ENCODE measurements around the gene OSBPL6.
"Not testable (repeated sequence)": the region's sequence is repeated elsewhere in the genome, so short reads cannot be mapped to it uniquely, and the experiment has no call there.

Gene OSBPL6

DNA sequence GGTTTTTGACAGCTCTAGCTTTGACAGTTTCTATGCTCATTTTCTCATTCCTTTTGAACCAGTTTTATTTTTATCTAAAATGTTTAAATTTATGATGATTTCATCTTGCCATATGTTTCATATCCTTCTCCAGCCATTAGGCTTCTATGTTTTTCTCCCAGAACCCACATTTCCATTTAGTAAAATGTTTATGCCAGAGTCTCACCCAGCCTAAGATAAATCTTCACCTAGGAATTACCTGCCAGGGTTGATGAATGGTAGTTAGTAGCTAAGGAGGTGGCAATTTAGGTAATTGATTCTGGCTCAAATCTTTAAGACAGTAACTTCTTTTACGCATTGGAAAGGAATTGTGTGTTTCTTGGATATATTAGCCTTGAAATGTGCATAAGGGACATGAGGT, 173.0 kb downstream of the OSBPL6 start:
- no peak for DNase-seq

GRCh38 chr2:178374865-178375264, 180.6 kb downstream of the OSBPL6 start:
- DNase-seq, result no peak

GRCh38 chr2:178377046-178377445, 182.7 kb downstream of the OSBPL6 start:
- DNase-seq, result no peak

DNA sequence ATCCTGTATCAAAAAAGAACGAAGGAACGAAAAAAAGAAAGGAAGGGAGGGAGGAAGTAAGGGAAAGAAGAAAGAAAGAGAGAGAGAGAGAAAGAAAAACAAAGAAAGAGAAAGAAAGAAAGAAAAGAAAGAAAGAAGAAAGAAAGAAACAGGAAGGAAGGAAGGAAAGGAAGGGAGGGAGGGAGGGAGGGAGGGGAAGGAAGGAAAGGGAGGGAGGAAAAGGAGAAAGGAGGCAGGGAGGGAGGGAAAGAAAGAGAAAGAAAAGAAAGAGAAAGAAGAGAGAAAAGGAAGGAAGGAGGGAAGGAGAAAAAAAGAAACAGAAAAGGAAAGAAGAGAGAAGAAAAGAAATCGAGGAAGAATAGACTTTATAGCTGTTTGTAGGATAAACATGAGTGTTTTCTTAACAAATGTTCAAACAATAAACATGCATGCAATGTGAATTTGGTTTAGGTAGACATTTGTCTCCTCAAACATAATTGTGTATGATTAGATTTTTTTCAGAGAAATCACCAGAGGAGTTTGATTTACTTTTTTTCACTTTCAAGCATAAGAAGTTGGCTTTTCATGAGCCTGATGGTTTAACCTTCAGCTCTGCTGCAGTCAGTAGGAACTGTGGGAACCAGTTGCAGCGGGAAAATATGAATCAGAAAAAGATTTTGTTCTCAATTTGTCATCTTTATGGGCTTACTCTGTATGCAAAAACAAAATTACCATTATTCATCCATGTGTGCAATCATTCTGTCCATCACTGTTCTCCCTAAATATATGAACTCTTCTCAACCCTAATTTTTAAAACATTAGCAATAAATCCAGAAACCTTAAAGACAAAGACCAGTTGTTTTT, 185.1 kb downstream of the OSBPL6 start:
- no peak for DNase-seq

DNA sequence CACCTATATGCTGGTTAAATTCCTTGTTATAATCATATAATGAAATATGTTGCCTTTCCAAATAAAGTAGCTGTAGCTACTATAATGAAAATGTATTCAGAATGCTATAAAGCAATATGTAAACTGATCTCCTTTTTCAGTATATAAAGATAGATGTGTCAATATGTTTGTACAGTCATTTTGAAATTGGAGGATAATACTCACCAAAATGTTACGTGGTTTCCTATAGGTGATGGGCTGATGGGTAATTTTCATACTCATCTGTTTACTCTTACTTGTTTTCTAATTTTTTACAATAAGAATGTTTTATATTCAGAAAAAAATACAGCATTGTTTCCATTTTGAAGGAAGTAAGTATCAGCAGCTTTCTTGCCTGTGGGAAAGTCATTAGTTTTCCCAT, 186.5 kb downstream of the OSBPL6 start:
- no peak for DNase-seq

- DNase-seq, result no peak
These were observed 189.4 kb downstream of the OSBPL6 start for GRCh38 chr2:178383718-178384117.

DNA sequence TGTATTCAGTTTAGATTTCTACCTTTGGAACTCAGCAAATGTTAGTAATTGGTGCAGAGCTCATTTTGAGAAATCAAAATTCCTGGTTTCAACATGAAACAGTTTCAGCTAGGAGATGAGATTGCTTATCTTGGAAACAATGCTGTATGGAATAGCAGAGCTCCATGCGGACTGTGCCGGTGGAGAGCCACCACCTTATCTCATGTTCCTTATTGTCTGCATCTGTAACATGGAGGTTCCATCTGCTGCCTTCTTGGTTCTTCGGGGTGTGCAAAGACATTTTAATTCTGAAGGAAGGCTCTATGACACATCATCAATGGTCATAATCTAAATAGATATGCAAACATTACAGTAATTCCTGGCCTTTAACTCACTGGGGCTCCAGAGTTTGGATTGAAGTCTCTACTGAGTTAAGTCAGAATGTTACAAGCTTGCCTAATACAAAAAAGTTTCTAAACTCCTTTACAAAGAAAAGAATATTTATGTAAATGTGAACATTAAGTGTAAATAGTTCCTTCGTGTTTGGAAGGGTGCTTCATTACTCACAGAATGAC, 191.4 kb downstream of the OSBPL6 start:
- DNase-seq, result no peak

DNA sequence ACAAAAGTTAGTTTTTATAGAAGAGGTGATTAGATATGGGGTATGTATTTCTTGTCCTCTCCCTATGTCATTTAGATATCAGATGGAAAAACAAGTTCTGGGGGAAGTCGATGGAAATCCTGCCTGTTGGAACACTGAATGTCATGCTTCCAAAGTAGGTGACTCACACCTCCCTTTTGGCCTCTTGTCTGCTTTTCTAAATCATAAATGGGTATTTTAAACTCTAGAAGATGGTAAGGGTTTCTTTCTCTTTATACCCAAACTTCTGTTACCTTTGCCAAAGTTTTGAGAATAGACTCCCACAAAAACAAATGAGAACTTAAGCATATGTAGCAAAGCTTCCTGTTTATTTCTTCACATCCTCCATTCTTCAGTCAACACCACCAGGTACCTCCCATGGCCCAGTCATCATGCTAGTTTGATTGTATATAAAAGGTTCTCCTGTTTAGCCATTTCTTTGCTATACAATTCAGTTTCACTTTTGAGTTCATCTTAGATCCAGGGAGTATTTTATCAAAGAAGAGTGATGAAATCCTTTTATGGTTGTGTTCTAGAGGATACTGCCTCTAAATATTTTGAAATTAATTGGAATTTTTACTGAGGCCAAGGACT, 192.8 kb downstream of the OSBPL6 start:
- no peak for DNase-seq

GRCh38 chr2:178388287-178388686, 194.0 kb downstream of the OSBPL6 start:
- DNase-seq, result no peak

- DNase-seq, result no peak
These were observed 197.4 kb downstream of the OSBPL6 start for GRCh38 chr2:178391701-178392100.

- no peak for DNase-seq
These were observed 197.9 kb downstream of the OSBPL6 start for GRCh38 chr2:178392215-178392614.

DNA sequence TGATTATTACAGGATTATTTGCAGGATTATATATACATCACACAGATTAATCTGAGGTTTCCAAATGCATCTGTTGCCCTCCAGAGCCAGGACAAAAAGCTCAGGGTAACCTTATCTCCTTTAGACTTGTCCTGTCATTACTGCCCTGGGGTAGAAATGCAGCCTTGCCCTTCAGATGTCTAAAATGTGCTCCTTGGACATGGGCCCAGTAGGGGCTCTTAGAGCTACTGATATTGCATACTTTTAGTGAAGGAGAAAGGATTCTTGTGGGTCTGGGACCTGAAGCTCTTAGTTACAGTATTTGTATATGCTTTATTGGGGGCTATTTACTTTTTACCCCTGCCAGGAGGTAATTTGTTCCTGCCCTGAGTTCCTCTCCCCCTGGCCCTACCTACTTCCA, 200.5 kb downstream of the OSBPL6 start:
- no peak for DNase-seq

DNA sequence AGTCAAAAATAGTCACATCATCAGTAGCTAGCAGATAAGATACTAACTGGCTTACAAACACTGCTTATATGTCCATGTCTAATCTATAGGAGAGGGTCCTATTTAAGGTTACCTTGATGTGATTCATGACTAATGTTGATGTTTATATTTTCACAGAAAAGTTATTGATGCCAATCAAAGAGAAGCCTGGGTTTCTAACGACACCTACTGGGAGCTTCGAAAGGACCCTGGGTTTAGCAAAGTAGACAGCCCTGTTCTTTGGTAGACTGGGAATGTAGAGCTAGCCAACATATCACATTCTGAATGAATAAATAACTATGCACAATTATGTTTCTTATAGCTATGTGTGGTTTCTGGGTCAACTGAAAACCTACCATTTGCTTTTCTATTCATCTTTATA, 201.0 kb downstream of the OSBPL6 start:
- DNase-seq, result no peak

- no peak for DNase-seq
These were observed 201.7 kb downstream of the OSBPL6 start for GRCh38 chr2:178395941-178396570.

- DNase-seq, result peak; percentile 70
These were observed 202.8 kb downstream of the OSBPL6 start for GRCh38 chr2:178397002-178397605.

DNA sequence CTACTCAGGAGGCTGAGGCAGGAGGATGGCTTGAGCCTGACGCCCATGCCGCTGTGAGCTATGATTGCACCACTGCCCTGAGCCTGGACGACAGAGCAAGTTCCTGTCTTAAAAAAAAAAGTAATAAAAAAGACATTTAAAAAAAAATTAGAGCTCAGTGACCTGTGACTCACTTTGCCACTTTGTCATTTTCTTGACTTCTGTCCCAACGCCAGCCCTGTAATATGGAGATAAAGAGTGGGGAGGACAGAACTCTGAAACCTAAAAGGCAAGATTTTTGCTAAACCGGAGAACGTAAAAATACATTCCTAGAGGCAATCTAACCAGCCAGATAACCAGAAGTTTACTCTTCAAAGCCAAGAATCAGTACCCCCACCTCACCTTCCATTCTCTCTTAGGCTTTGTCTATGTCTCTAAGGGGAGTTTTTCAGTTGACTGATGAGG, 207.7 kb downstream of the OSBPL6 start:
- no peak for DNase-seq

DNA sequence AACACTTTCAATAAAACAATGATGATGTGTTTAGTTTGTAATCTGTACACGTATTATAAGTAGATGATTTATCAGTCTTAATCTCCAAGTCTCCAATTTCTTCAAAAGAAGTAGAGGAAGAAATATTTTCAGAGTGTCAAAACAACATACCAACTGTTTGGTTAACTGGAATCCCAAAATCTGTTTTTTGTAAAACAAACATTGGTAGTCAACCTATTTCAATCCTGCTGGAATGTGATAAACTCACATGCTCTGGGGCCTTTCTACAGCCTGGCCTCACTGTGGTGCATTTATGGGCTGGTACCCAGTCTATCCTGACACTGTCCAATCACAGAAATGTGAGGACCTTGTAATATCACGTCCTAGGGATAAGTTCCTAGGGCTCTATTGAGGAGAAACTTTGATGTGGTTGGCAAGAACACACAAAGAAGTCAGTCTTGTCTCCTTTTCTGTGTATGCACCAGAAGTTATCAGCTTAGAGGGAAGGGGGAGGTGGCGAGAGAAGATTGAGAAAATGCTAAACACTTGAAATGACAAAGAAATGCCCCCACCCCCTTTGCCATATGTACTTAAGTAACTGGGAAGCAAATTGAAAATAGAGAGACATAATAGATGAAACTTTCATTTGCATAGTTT, 209.5 kb downstream of the OSBPL6 start:
- DNase-seq, result no peak

DNA sequence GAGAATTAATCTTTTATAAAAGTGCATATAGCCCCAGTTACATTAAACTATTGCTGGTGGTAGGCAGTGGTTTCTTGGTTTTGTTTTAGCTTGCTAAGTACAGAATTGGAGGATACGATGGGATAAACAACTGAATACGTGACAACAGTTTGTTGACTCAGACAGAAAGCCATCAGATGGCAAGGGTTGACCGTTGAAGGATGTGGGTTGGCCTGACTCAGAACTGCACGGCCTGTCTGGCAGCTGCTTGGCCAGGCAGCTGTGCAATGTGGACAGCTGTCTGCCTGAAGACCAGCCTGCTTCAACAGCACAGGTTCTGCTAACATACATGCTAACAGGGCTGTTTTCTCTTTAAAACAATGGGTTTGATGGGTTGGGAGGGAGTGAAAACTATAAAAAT, 210.1 kb downstream of the OSBPL6 start:
- DNase-seq, result no peak

- no peak for DNase-seq
These were observed 214.9 kb downstream of the OSBPL6 start for GRCh38 chr2:178409261-178409660.

GRCh38 chr2:178412047-178412446, 217.7 kb downstream of the OSBPL6 start:
- DNase-seq, result no peak

DNA sequence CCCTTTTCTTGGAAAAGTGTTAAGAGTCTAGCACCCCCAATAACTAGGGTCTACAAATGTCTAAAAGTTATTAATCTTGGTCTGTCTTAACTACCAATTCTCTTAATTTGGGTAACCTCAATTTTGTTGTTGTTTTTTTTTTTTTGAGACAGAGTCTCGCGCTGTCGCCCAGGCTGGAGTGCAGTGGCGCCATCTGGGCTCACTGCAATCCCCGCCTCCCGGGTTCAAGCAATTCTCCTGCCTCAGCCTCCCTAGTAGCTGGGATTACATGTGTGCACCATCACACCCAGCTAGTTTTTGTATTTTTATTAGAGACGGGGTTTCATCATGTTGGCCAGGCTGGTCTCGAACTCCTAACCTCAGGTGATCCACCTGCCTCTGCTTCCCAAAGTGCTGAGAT, 218.1 kb downstream of the OSBPL6 start:
- DNase-seq, result not testable (repeated sequence)

DNA sequence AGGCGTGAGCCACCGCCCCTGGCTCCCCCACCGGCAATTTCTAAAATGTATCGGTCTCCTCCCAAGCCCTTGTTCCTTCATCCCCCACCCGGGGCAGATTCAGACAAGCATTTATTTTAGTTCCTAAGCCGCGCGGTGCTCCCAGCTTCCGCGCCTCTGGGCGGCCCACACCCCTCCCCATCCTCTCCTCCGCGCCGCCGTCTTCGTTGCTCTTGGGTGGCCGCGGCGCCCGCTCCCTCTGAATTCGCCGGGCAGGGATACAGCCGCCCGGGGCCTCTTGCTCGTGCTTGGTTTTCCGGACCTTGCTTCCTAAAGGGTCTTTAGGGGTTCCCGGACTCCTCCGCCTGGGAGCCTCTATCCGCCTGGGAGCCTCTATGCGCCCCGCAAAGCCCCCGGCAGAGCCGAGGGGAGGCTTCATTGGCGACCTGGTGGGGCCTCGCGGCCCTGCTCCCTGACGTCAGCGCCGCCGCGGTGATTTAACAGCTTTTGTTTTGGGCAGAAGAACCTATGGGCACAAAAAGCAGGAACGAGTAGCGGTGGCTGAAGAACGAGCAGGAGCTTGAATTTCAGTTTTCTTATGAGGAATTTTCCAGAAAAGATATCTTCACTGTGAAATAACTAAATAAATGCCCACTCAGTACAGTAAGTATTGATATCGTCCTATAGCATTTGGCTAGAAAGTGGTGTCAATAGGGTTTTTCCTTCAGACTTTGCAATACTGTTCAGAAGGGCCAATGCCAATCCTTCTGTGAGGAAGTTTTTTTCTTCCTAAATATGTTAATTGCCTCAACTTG, 219.4 kb downstream of the OSBPL6 start:
- peak; percentile 79 for DNase-seq
